HepG2 (cell line): ENCODE data around the gene HDDC3. TPM values are rescaled to one million over a fixed set of nuclear protein-coding genes. Genes with fewer than 3 reads are reported as not detected.

Source experiments
- AFF4 ChIP-seq: sonication (generic); formaldehyde crosslinking; IDR thresholded peaks from 2 replicates; pipeline ENCODE4 v1.4.0; 2020; ENCODE audit warnings: missing genetic modification reagents
- ATF1 ChIP-seq: IDR thresholded peaks from 2 replicates; pipeline ENCODE4 v1.6.1; 2016; ENCODE audit warnings: mild to moderate bottlenecking, control low read depth
- HNRNPLL ChIP-seq: fragments of 200-400 bp; formaldehyde crosslinking; IDR thresholded peaks from 2 replicates; pipeline ENCODE4 v1.6.1; 2017; ENCODE audit warnings: mild to moderate bottlenecking, low read depth, low read length; ENCODE audit not compliant: poor library complexity, severe bottlenecking
- KLF9 ChIP-seq: IDR thresholded peaks from 2 replicates; pipeline ENCODE4 v1.6.1; 2016; ENCODE audit warnings: low read depth
- MED8 ChIP-seq: sonication (generic); formaldehyde crosslinking; IDR thresholded peaks from 2 replicates; pipeline ENCODE4 v1.8.1; 2023; ENCODE audit warnings: mild to moderate bottlenecking, missing genetic modification reagents; ENCODE audit not compliant: insufficient replicate concordance
- PPARG ChIP-seq: conservative IDR thresholded peaks from 2 replicates; pipeline ENCODE4 v1.6.1; 2016; ENCODE audit warnings: missing biosample characterization, missing genetic modification reagents
- RFXAP ChIP-seq: sonication (generic); formaldehyde crosslinking; IDR thresholded peaks from 2 replicates; pipeline ENCODE4 v1.4.0; 2020; ENCODE audit warnings: missing genetic modification reagents, borderline replicate concordance
- ZBTB34 ChIP-seq: sonication (generic); formaldehyde crosslinking; IDR thresholded peaks from 2 replicates; pipeline ENCODE4 v1.8.0; 2022; ENCODE audit warnings: mild to moderate bottlenecking, missing genetic modification reagents
- ZNF570 ChIP-seq: sonication (generic); formaldehyde crosslinking; IDR thresholded peaks from 2 replicates; pipeline ENCODE4 v1.4.0; 2020; ENCODE audit warnings: mild to moderate bottlenecking, missing genetic modification reagents, borderline replicate concordance
- ZNF616 ChIP-seq: sonication (generic); formaldehyde crosslinking; IDR thresholded peaks from 2 replicates; pipeline ENCODE4 v1.5.0; 2020; ENCODE audit warnings: low read depth, mild to moderate bottlenecking, missing genetic modification reagents
- ZNF652 ChIP-seq: IDR thresholded peaks from 2 replicates; pipeline ENCODE4 v1.6.1; 2016; ENCODE audit warnings: low read depth, borderline replicate concordance
- ZNF800 ChIP-seq: sonication (generic); formaldehyde crosslinking; IDR thresholded peaks from 2 replicates; pipeline ENCODE4 v1.4.0; 2020; ENCODE audit warnings: missing genetic modification reagents
- ZNF878 ChIP-seq: sonication (generic); formaldehyde crosslinking; IDR thresholded peaks from 2 replicates; pipeline ENCODE4 v1.8.1; 2023; ENCODE audit warnings: mild to moderate bottlenecking, missing genetic modification reagents, moderate library complexity
- ZSCAN21 ChIP-seq: sonication (generic); formaldehyde crosslinking; IDR thresholded peaks from 2 replicates; pipeline ENCODE4 v1.8.0; 2022; ENCODE audit warnings: mild to moderate bottlenecking, missing genetic modification reagents, moderate library complexity, borderline replicate concordance
- polyA plus RNA-seq, 8 experiments: library from polyadenylated mRNA; depleted of rRNA in 3 of 8; stranded (reverse) in 7 of 8; unstranded in 1 of 8; fragments of >200 nt; fragmentation: Illumina TruSeq in 4 of 8; extraction: Trizol in 4 of 8; gene quantifications; 2 replicates each; pipeline versions ENCODE4 v1.2.1 to v1.2.3, GENCODE V29; 2011 to 2016; ENCODE audit warnings: low read depth in 4 of 8, missing spikeins in 1 of 8, mixed read lengths in 1 of 8; ENCODE audit not compliant: insufficient read depth in 1 of 8
- total RNA-seq, 5 experiments: library from RNA; depleted of rRNA; stranded (reverse); fragments of >200 nt; fragmentation: Illumina TruSeq; extraction: Trizol; gene quantifications; 2 replicates each; pipeline ENCODE4 v1.2.3, GENCODE V29; 2016; ENCODE audit warnings: low read depth in 1 of 5

HDDC3 gene
- total and polyA plus RNA-seq, 2 of the 13 experiments (the other 11 are each of a cell fraction or from before 2014, with no cell fraction given): 18.7 to 28.3 TPM

GRCh38 chr15:90954712-90955623 is 22.6 kb upstream of the HDDC3 start, which contains the start of gene RCCD1 (continued):
- TF ChIP-seq ATF1 (no peak), ZNF800 (CRISPR knock-in tag) (peak; percentile 60), ZNF878 (CRISPR knock-in tag) (peak; percentile 80), MED8 (peak; percentile 30), ZSCAN21 (CRISPR knock-in tag) (peak; percentile 81), RFXAP (CRISPR knock-in tag) (peak; percentile 88; the same call in 1 of the 2 replicates), PPARG (CRISPR knock-in tag) (0 out of 2 replicates have a peak, but pooled peaks have one; percentile 7), ZNF570 (CRISPR knock-in tag) (no peak), KLF9 (peak; percentile 88), ZNF652 (CRISPR knock-in tag) (no peak), ZNF616 (CRISPR knock-in tag) (peak; percentile 11; the same call in 1 of the 2 replicates), HNRNPLL (peak; percentile 55), ZBTB34 (CRISPR knock-in tag) (peak; percentile 90), AFF4 (CRISPR knock-in tag) (peak; percentile 70; the same call in 1 of the 2 replicates)
